Stimulated activated CD4-positive, alpha-beta T cell treated with anti-CD3 and anti-CD28 coated beads, TNF-alpha, amount 100 ng/mL, for 4 hours (primary cell): ENCODE results near the gene CAMK2N2.

ENCODE experiments used
- DNase-seq, 3 experiments: peaks; one replicate each; pipeline ENCODE4 v3.0.0-alpha.2; 2020; ENCODE audit warnings: low read depth in 3 of 3

CAMK2N2 gene

DNA sequence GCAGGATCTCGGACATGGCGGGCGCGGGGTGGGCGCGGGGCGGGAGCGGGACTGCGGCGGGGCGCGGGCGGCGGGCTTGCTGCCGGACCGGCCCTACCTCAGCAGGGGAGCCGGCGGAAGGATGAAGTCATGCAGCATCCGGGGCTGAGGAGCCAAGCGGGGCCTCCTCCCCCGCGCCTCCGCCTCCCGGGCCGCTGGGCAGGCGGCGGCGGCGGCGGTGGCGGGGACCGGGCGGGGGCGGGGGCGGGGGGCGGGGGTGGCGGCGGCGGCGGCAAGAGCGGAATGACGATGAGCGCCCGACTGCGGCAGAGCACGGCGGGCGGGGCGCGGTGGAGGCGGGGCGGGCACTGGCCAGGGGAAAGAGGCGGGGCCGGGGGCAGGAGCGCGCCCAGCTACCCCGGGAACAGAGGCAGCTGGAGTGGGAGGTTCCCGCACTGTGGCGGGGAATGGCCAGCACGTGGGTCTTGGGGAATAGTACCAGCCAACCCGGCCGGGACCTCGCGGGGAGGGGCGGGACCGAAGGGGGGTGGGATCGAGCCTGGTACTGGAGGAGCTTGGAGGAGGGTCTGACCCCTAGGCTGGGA lies at the start of gene CAMK2N2:
Gene CAMK2N2 (minus strand): TSS at position 284 of the 584 bp plus-strand sequence. CDS start 268 bp downstream, at position 16.
- DNase-seq, result peak in 1 of 3 experiments; percentile 44

DNA sequence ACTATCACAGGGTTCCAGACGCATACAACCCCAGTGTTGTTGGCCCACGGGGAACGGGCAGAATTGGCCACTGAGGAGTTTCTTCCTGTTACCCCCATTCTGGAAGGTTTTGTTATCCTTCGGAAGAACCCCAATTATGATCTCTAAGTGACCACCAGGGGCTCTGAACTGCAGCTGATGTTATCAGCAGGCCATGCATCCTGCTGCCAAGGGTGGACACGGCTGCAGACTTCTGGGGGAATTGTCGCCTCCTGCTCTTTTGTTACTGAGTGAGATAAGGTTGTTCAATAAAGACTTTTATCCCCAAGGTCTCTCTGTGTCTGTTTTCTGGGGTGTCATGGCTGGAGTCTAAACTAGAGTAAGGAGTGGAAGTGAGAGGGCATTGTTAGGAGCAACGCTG lies 47.4 kb upstream of the CAMK2N2 start:
- no peak for DNase-seq

DNA sequence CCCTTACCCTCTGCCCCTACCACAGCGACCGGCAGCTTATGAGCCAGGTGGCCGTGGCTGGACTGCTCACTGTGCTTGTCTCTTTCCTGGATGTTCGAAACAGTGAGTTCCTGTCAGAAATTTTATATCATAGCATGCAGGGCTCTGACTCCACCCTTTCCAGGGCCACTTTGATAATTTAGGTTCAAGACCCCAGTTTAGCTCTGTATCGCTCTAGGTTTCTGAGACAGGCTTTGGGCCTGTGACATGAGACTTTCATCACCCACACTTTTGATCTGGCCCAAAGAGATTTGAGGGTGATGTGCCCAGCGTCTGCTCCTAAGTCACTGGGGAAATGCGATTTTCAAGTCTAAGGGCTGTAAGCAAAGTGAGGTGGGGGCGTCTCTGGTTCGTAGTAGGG lies 46.6 kb upstream of the CAMK2N2 start:
- no peak for DNase-seq

DNA sequence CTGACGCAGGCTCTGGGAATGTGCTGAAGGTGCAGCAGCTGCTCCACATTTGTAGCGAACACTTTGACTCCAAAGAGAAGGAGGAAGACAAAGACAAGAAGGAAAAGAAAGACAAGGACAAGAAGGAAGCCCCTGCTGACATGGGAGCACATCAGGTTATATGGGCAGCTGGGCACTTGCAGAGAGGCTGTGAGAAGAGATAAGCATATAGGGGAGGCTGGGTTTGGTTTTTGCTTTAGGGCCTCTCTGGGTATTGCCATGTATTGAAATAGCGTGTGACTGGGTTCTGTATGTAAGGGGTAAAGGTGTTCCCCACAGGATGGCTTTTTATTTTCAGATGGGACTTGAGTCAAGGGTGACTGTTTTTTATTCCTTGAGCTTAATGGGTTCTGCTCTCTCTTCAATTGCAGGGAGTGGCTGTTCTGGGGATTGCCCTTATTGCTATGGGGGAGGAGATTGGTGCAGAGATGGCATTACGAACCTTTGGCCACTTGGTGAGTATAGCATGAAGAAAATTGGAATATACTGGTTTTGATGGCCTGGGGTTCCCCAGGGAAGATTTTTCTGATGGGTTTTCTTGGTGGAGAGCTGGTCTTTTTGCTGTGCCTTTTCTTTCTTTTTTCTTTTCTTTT lies 45.1 kb upstream of the CAMK2N2 start:
- no peak for DNase-seq

DNA sequence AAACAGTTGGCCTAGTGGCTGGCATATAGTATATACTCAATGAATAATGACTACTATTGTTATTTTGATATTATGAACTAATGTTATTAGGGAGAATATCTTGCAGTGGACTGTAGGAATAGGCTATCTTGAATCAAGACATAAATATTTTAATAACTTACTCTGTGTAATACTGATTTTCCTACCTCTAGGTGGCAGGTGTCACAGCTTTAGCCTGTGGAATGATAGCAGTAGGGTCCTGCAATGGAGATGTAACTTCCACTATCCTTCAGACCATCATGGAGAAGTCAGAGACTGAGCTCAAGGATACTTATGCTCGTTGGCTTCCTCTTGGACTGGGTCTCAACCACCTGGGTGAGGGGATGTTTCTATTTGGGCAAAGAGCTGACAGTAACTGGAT lies 44.2 kb upstream of the CAMK2N2 start:
- no peak for DNase-seq

DNA sequence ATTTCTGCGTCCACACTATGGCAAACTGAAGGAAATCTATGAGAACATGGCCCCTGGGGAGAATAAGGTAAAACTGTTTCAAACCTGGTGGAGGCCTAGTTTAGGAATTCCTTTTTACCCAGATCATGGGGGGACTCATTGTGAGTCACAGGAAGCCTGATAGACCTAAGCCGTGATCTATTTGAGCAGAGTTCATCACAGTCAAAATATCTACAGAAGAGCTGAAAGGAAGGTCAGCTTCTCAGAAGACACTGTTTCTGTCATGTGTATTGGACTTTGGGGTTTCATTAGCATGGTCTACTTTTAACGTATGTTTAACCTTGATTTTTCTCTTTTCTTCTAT lies 39.0 kb upstream of the CAMK2N2 start:
- no peak for DNase-seq

DNA sequence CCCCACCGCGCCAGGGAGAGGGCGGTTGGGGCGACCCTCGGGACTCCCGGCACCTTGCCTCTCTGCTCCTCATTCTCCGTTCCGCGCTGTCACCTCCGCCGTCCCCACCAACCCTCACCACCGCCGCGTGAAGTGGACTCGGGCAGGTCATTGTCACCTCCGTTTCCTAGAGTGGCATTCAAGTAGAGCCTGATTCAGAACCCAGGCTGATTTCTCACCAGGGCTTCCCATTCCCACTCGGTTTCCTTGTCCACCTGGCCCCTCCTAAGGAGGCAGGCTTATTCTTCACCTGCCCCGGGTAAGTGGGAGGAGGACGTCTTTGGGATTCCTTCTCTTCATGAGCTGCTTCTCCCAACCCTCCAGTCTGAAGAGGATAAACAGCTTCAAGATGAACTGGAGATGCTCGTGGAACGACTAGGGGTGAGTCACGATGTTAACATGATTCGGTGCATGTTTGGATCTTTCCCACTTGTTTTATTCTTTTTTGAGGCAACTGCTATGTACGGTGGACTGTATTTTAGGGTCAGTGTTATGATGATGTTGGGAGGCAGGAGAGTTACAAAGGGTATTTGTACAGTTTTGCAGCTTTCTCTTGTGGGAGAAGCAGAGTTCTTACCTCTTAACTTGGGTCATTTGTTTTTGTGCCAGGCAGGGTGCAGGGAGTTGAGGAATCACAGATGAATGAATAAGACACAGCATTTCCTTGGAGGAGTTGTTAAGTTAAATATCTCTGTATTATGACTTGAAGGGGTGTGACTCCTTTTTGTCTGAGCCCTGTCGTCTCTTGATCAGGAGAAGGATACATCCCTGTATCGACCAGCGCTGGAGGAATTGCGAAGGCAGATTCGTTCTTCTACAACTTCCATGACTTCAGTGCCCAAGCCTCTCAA lies 38.4 kb upstream of the CAMK2N2 start:
- no peak for DNase-seq

DNA sequence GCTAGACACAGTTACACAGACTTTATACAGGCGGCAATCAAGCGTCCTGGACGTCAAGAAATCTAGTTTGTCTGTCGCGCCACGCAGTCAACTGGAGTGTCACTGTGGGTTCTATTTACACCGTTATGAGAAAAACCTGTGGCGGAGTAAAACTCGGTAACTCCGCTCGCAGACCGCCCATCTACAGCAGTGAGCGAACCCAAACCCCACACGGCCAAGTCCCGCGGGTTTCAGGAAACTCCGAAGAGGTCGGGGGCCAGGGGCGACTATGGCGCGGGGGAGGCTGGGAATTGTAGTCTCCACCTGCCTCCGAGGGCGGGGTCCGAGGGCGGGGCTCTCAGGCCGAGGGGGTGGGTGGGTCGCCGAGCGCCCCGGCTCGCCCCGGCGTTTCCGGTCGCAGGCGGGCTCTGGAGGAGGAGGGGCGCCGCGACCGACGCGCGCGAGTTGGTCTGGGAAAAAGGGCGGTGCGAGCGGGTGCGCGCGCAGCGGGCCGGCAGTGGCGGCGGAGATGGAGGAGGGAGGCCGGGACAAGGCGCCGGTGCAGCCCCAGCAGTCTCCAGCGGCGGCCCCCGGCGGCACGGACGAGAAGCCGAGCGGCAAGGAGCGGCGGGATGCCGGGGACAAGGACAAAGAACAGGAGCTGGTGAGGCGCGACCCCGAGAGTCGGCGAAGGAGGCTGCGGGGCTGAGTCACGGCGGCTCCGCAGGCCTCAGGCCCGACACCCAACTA lies 37.6 kb upstream of the CAMK2N2 start, which contains the start of gene PSMD2:
Gene PSMD2 (plus strand): TSS at position 483 of the 729 bp plus-strand sequence. CDS start 26 bp downstream, at position 509.
- peak; percentile 97 to 98 (median 98) for DNase-seq

DNA sequence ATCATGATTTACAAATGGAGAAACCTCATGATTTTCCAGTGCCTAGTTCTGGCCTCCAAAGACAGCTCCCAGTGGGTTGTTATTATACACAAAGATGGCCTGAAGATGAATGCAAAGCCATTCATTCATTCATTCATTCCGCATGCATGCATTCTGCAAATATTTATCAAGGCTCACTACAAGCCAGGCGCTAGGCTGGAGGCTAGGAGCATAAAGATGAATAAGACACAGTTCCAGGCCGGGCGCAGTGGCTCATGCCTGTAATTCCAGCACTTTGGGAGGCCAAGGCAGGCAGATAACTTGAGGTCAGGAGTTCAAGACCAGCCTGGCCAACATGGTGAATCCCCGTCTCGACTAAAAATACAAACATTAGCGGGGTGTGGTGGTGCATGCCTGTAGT lies 35.3 kb upstream of the CAMK2N2 start:
- DNase-seq, result no peak

DNA sequence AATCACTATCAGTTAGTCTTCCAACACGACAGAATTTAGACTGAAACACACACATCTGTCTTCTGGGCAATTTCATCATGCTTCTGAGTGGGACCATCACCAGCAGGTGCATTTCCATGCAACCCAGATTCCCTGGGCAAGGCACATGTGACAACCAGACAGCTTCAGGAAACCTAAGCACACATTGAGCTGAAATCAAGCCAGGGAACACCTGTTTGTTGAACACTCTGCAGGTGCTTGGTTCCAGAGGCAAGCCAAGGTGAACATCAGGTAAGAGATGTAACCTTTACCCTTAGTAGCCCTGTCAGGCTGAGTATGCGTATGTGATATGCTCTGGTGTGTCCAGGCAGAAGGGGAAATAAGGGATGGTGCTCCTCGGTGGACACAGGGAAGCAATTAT lies 34.4 kb upstream of the CAMK2N2 start:
- DNase-seq, result no peak

DNA sequence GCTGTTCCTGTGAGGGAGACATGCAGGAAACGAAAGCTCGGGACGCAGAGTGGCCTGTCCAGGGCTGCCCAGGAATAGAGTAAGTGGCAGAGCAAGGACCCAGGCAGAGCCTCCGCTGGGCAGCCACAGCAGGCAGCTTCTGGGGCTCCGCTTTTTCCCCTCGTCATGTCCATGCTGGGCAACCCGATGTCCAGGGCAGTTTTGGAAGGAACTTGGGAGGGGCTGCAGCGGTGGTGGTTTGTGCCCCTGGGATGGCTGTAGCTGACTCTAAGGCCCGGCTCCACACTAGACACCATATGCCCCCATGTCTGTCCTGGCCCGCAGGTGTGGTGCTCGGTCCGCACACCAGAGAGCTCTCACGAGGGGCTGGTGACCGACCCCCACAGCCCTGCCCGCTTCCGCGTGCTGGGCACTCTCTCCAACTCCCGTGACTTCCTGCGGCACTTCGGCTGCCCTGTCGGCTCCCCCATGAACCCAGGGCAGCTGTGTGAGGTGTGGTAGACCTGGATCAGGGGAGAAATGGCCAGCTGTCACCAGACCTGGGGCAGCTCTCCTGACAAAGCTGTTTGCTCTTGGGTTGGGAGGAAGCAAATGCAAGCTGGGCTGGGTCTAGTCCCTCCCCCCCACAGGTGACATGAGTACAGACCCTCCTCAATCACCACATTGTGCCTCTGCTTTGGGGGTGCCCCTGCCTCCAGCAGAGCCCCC lies 30.5 kb upstream of the CAMK2N2 start:
- no peak for DNase-seq

DNA sequence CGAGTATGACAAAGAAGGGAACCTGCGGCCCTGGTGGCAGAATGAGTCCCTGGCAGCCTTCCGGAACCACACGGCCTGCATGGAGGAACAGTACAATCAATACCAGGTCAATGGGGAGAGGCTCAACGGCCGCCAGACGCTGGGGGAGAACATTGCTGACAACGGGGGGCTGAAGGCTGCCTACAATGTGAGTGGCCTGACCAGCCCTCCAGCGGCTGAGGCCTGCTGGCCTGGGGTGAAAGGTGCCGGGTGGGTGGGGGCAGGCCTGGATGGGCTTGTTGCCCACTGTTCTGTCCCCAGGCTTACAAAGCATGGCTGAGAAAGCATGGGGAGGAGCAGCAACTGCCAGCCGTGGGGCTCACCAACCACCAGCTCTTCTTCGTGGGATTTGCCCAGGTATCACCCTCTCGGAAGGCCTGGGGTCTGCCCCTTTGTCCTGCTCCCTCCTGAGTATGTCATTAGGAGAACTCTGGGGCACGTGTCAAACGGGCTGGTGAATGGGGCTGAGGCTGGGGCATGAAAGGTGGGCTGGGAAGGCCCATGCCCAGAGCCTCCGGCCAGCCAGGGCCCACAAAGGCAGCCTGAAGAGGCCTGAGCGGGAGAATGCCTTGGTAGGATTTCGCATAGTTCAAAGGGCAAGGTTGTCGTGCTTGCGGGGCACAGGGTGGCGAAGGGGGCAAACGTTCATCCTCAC lies 29.8 kb upstream of the CAMK2N2 start:
- DNase-seq, result no peak

DNA sequence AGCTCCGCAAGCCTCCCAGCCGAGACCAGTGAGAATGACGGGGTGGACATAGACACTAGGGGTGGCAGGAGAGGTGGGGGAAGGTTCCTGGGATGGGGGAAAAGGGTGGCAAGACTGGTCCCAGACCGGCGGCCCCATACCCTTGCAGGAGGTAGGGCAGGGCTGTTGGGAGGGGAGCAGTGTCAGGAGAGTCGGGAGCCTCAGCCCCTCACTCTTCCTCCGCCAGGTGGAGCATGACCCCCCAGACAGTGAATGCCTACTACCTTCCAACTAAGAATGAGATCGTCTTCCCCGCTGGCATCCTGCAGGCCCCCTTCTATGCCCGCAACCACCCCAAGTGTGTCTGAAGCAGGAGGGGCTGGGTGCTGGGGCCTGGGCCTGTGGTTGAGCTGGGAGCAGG lies 29.0 kb upstream of the CAMK2N2 start:
- no peak for DNase-seq

DNA sequence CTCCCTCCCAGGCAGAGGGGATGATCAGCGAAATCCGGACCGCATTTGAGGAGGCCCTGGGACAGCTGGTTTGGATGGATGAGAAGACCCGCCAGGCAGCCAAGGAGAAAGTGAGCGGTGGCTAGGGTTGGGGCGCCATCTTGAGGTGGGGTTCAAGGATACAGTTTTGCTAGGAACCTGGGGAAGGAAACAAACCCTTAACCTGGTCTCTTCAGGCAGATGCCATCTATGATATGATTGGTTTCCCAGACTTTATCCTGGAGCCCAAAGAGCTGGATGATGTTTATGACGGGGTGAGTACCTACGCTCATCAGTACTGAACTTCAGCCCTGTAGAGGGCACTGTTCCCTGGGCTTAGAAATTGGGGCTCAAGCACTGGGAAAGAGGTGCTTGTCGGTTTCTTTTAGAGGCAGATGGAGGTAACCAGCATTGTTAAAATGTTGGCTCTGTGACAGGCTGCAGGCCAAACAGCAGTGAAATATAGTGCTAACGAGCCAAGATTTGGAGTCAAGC lies 28.1 kb upstream of the CAMK2N2 start:
- DNase-seq, result peak; percentile 41 to 49 (median 46)

DNA sequence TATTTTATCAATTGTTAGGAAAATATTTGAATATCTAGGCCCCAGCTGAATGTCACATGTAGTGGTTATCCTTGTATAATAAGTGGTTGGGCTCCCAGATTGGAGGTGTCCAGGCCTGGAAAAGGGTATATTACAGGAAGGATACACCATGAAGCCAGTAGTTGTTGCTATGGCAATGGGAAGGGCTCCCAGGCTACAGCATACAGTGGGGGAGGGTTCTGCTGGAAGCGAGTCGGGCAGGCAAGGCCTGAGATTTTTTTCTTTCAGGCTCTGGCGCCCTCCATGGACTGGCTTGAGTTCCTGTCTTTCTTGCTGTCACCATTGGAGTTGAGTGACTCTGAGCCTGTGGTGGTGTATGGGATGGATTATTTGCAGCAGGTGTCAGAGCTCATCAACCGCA lies 23.3 kb upstream of the CAMK2N2 start:
- DNase-seq, result no peak

DNA sequence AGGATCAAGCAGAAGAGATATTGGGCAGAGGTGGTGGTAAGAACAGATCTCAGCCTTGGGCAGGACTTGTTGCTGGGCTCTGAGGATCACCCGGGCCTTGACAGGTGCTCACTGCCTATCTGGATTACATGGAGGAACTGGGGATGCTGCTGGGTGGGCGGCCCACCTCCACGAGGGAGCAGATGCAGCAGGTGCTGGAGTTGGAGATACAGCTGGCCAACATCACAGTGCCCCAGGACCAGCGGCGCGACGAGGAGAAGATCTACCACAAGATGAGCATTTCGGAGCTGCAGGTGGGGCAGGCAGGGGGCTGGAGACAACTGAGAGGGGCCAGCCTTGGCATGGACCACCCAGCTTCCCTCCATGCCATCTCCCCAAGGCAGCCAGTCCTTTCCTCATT lies 22.3 kb upstream of the CAMK2N2 start:
- DNase-seq, result no peak

DNA sequence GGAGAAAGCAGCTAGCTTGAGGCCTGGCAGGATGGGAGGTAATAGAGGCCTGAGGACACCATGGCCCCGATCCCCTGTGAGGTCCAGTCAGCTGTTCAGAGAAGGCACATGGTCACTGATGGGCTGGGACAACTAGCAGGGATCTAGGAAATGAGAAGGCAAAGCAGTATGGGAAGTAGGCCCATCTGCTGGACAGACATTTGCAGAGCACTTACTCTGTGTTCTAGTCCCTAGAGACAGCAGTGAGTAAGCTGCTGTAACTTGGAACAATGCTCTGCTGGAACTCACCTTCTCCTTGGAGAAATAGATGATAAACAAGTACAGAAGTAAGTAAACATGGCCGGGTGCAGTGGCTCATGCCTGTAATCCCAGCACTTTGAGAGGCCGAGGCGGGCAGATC lies 21.6 kb upstream of the CAMK2N2 start:
- no peak for DNase-seq

DNA sequence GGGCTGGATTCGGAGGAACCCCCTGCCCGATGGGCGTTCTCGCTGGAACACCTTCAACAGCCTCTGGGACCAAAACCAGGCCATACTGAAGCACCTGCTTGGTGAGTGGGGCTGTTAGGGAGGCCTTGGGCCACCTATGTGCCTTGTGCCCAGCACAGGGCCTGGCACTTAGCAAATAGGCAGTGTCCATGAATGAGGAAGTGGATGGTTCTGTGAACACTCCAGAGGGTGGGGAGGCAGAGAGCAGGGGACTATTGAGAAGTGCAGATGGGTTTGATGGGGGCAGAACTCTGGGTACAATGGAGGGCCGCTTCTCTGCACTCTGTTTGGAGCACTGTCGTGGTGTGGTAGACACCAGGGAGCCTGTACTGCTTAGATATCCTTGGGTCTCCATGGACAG lies 16.0 kb upstream of the CAMK2N2 start:
- no peak for DNase-seq

DNA sequence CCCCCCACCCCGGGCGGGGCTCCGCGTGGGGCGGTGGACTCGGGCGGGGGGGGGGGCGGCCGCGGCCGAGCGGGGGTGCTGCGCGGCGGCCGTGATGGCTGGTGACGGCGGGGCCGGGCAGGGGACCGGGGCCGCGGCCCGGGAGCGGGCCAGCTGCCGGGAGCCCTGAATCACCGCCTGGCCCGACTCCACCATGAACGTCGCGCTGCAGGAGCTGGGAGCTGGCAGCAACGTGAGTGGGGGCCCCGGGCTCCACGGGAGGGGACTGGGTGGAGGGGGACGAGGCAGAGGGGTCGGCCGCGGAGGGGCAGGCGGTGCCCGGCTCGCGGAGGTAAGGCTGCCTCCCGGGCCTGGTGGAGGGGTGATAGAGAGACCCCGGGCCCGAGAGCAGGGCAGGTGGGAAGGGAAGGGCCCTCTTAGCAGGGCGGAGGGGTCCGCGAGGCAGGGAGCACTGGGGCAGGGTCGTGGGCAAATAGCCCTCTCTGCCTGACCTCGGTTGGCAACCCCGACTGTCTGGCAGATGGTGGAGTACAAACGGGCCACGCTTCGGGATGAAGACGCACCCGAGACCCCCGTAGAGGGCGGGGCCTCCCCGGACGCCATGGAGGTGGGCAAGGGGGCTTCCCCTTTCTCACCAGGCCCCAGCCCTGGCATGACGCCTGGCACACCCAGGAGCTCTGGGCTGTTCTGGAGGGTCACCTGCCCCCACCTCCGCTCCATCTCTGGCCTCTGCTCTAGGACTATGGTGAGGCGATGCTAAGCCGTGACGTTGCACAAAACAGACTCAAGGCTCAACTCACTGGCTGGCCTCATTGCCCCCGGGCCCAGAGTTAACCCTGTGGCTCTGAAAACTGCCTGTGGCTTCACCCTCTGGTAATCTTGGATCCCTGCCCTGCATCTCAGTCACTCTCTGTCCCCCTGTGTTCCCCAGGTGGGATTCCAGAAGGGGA lies 14.9 kb upstream of the CAMK2N2 start, which contains the start of gene ECE2:
Gene ECE2 (plus strand): TSS at position 62 of the 950 bp plus-strand sequence. CDS start 132 bp downstream, at position 194.
- DNase-seq, result no peak

DNA sequence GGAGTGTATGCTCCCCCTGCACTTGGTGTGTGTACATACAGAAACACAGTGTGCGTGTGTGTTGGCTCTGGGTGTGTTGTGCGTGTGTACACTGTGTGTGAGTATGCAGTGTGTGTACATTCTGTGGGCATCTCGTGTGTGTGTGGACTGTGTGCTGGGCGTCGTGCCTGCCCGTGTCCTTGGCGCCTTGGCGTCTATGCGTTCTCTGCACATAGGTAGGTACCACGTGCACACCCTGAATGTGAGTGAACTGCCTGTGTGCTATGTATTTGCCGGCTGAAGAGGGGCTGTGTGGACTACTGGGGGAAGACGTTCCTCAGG lies 14.0 kb upstream of the CAMK2N2 start:
- DNase-seq, result no peak
